Spleen (tissue), 7 donors: ENCODE results near the gene CELF3.

ENCODE experiments used
- CTCF ChIP-seq, 11 experiments: fragments of 200-600 bp in 7 of 11; fragments of 450-650 bp in 4 of 11; sonication (generic) in 4 of 11; IDR thresholded peaks in 8 of 11; conservative IDR thresholded peaks in 3 of 11; 1 replicate in 7 of 11; 2 replicates in 4 of 11; pipeline versions ENCODE4 v1.4.0 to v1.8.0; 2016 to 2021; ENCODE audit warnings: antibody characterized with exemption in 11 of 11, inconsistent platforms in 4 of 11, mild to moderate bottlenecking in 1 of 11
- POLR2A ChIP-seq, 3 donors: fragments of 450-650 bp; IDR thresholded peaks; one replicate each; pipeline ENCODE4 v1.5.1; 2017; ENCODE audit warnings: antibody characterized with exemption in 3 of 3, mild to moderate bottlenecking in 1 of 3
- donor health status: DM: no; HTN: no; CAD: no; lungs with moderate emphysema.
- donor health status: DM: no; HTN: no; CAD: no.
- donor health status: DM: no; HTN: no; CAD: no.

DNA sequence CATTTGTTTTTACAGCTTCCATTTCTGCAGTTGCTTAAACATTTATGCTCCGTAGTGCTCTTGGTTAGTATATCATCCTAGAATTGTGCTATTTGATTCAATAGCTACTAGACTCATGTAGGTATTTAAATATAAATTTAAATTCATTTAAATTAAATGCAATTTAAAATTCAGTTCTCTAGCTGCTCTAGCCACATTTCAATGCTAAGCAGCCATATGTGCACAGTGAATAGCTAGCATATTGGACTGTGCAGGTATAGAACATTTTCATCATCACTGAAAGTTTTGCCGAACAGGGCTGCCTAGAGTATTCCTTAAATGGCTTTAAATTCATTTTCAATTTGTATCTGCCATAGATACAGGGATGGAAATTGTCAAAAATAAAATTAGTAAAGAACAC lies 32.5 kb downstream of the CELF3 start:
- no peak for TF ChIP-seq CTCF (IDR thresholded peaks at IDR 0.05 in 8 of 11, conservative IDR thresholded peaks at IDR 0.05 in 3 of 11)
- TF ChIP-seq POLR2A (IDR thresholded peaks at IDR 0.05): no peak
